GM12878 (cell line): ENCODE results near the gene TTC33. TPM values are rescaled to one million over a fixed set of nuclear protein-coding genes. Genes with fewer than 3 reads are reported as not detected.

Experiments used
- CBFB ChIP-seq: IDR thresholded peaks from 2 replicates; pipeline ENCODE4 v1.6.1; 2016; ENCODE audit warnings: antibody characterized with exemption, low read depth
- CBX5 ChIP-seq: sonication (generic); IDR thresholded peaks from 2 replicates; pipeline ENCODE4 v1.6.1; 2016; ENCODE audit warnings: low read depth, moderate library complexity, mild to moderate bottlenecking, inconsistent platforms
- EP300 ChIP-seq, 2 experiments: fragments of 150-350 bp in 1 of 2; IDR thresholded peaks; 2 replicates each; pipeline ENCODE4 v1.6.1; 2011 to 2012; ENCODE audit warnings: low read depth in 2 of 2, low read length in 2 of 2, borderline replicate concordance in 1 of 2, improper control_type of control experiment in 1 of 2, inconsistent platforms in 1 of 2; ENCODE audit not compliant: control insufficient read depth in 1 of 2
- FOS ChIP-seq: IDR thresholded peaks from 3 replicates; pipeline ENCODE4 v1.6.1; 2011; ENCODE audit warnings: borderline replicate concordance; ENCODE audit not compliant: insufficient read length; ENCODE audit errors: extremely low read depth
- FOXM1 ChIP-seq: IDR thresholded peaks from 2 replicates; pipeline ENCODE4 v1.6.1; 2012; ENCODE audit warnings: low read depth, mild to moderate bottlenecking, inconsistent platforms, low read length, moderate library complexity
- JUNB ChIP-seq: IDR thresholded peaks from 2 replicates; pipeline ENCODE4 v1.6.1; 2016; ENCODE audit warnings: antibody characterized with exemption, mild to moderate bottlenecking
- JUND ChIP-seq: IDR thresholded peaks from 2 replicates; pipeline ENCODE4 v1.6.1; 2012; ENCODE audit warnings: low read depth, mild to moderate bottlenecking, low read length, improper control_type of control experiment, moderate library complexity
- LARP7 ChIP-seq: fragments of 450-650 bp; IDR thresholded peaks from 2 replicates; pipeline ENCODE4 v1.6.1; 2017; ENCODE audit warnings: mild to moderate bottlenecking
- MEF2B ChIP-seq: fragments of 450-650 bp; IDR thresholded peaks from 2 replicates; pipeline ENCODE4 v1.6.1; 2018; ENCODE audit warnings: mild to moderate bottlenecking, moderate library complexity; ENCODE audit not compliant: partially characterized antibody, poor library complexity, severe bottlenecking
- MYB ChIP-seq: fragments of 150-350 bp; IDR thresholded peaks from 2 replicates; pipeline ENCODE4 v1.6.1; 2014; ENCODE audit warnings: mild to moderate bottlenecking, low read depth, low read length, borderline replicate concordance
- NR2C1 ChIP-seq: fragments of 450-650 bp; IDR thresholded peaks from 2 replicates; pipeline ENCODE4 v1.6.1; 2017; ENCODE audit warnings: antibody characterized with exemption, mild to moderate bottlenecking, moderate library complexity
- RAD21 ChIP-seq: IDR thresholded peaks from 2 replicates; pipeline ENCODE4 v1.6.1; 2011; ENCODE audit warnings: mild to moderate bottlenecking, low read depth, low read length, moderate library complexity; ENCODE audit not compliant: insufficient read depth
- RUNX3 ChIP-seq: IDR thresholded peaks from 2 replicates; pipeline ENCODE4 v1.6.1; 2012; ENCODE audit warnings: low read length, inconsistent platforms
- SPI1 ChIP-seq: IDR thresholded peaks from 2 replicates; pipeline ENCODE4 v1.6.1; 2011; ENCODE audit warnings: low read depth, mild to moderate bottlenecking, low read length, moderate library complexity, borderline replicate concordance; ENCODE audit not compliant: insufficient read depth
- YY1 ChIP-seq: IDR thresholded peaks from 2 replicates; pipeline ENCODE4 v1.6.1; 2011; ENCODE audit warnings: low read depth, mild to moderate bottlenecking, low read length
- ZNF24 ChIP-seq: fragments of 450-650 bp; IDR thresholded peaks from 2 replicates; pipeline ENCODE4 v1.6.1; 2017; ENCODE audit warnings: antibody characterized with exemption, mild to moderate bottlenecking
- polyA plus RNA-seq, 11 experiments: library from polyadenylated mRNA; depleted of rRNA in 4 of 11; unstranded in 6 of 11; stranded (reverse) in 5 of 11; fragments of >200 nt; fragmentation: Nextera tagmentation in 4 of 11; fragmentation: Illumina TruSeq in 1 of 11; extraction: Ambion mirVana in 4 of 11; extraction: Trizol in 1 of 11; gene quantifications; 1 replicate in 1 of 11; 2 replicates in 10 of 11; pipeline versions ENCODE4 v1.2.1 to v1.2.3, GENCODE V29; 2011 to 2016; ENCODE audit warnings: inconsistent platforms in 2 of 11, missing spikeins in 2 of 11, low read depth in 1 of 11
- total RNA-seq, 4 experiments: library from RNA; depleted of rRNA in 3 of 4; stranded (reverse); fragments of >200 nt in 3 of 4; fragmentation: Illumina TruSeq in 1 of 4; extraction: Trizol in 1 of 4; gene quantifications; 2 replicates each; pipeline versions ENCODE4 v1.2.1 to v1.2.3, GENCODE V29; 2013 to 2021
- TF ChIP-seq, protein P1 (sequence below): fragments of 450-650 bp; IDR thresholded peaks from 2 replicates; pipeline ENCODE4 v1.6.1; 2017; ENCODE audit warnings: mild to moderate bottlenecking, low read depth, inconsistent platforms; ENCODE audit not compliant: poor library complexity, severe bottlenecking
- TF ChIP-seq, protein P2 (sequence below): IDR thresholded peaks from 2 replicates; pipeline ENCODE4 v1.6.1; 2011; ENCODE audit warnings: borderline replicate concordance, low read depth, mild to moderate bottlenecking, moderate library complexity, low read length; ENCODE audit not compliant: insufficient read depth, poor library complexity, severe bottlenecking
- TF ChIP-seq, protein P3 (sequence below): fragments of 450-650 bp; IDR thresholded peaks from 2 replicates; pipeline ENCODE4 v1.6.1; 2018; ENCODE audit warnings: mild to moderate bottlenecking, low read depth, moderate library complexity; ENCODE audit not compliant: partially characterized antibody
- TF ChIP-seq, protein P4 (sequence below): IDR thresholded peaks from 2 replicates; pipeline ENCODE4 v1.6.1; 2012; ENCODE audit warnings: low read length, inconsistent platforms

The TTC33 gene
- total and polyA plus RNA-seq, 10 of the 15 experiments (the other 5 are each of a cell fraction or from before 2014, with no cell fraction given), result 7.9 to 22.3 (median 14.6) TPM

DNA sequence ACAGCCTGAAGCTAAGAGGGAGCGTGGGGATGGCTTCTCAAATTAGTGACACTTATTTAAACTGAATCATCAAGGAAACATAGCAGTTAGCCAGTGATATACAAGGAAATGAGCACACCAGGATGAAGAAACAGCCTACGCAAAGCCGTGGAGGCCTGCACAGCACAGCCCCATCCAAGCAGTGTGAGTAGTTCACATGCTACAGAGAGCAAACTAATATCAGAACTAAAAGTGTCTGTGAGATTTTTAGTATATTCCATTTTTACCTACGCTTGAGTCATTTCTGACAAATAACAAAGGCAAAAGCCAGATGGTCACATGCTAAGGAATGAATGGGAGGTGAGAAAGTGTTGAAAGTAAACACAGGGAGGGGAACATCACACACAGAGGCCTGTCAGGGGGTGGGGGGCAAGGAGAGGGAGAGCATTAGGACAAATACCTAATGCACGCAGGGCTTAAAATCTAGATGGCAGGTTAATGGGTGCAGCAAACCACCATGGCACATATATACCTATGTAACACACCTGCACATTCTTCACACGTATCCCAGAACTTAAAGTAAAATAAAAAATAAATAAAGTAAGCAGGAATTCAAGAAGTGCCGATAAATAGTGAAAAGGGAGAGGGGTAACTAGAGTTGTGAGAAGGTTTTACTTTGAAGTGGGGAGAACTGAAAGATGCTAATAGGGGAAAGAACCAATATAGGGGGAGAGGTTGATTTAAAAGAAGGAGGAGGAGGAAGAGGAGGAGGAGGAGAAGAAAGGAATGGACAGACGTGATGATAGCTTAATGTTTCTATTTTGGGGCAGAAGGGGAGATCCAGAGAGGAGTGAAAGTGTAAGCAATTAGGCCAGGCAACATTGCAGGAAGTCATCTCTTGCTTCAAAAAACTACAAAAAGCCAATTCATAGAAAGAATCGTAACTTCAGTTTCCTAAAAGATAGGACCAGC, 177.0 kb downstream of the TTC33 start (continued):
- TF ChIP-seq, protein P1, sequence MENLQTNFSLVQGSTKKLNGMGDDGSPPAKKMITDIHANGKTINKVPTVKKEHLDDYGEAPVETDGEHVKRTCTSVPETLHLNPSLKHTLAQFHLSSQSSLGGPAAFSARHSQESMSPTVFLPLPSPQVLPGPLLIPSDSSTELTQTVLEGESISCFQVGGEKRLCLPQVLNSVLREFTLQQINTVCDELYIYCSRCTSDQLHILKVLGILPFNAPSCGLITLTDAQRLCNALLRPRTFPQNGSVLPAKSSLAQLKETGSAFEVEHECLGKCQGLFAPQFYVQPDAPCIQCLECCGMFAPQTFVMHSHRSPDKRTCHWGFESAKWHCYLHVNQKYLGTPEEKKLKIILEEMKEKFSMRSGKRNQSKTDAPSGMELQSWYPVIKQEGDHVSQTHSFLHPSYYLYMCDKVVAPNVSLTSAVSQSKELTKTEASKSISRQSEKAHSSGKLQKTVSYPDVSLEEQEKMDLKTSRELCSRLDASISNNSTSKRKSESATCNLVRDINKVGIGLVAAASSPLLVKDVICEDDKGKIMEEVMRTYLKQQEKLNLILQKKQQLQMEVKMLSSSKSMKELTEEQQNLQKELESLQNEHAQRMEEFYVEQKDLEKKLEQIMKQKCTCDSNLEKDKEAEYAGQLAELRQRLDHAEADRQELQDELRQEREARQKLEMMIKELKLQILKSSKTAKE, result peak; percentile 82
- 0 out of 2 replicates have a peak, but pooled peaks have one; percentile 6 for TF ChIP-seq ZNF24
- no peak for TF ChIP-seq FOS
- TF ChIP-seq NR2C1, result no peak
- no peak for TF ChIP-seq YY1
- peak; percentile 23; the same call in 1 of the 2 replicates for TF ChIP-seq SPI1
- TF ChIP-seq FOXM1, result peak; percentile 100
- TF ChIP-seq MYB, result no peak
- TF ChIP-seq RUNX3, result peak; percentile 86
- peak; percentile 91; the same call in 1 of the 2 replicates for TF ChIP-seq CBX5
- peak; percentile 73; the same call in 1 of the 2 replicates for TF ChIP-seq CBFB
- TF ChIP-seq, protein P2, sequence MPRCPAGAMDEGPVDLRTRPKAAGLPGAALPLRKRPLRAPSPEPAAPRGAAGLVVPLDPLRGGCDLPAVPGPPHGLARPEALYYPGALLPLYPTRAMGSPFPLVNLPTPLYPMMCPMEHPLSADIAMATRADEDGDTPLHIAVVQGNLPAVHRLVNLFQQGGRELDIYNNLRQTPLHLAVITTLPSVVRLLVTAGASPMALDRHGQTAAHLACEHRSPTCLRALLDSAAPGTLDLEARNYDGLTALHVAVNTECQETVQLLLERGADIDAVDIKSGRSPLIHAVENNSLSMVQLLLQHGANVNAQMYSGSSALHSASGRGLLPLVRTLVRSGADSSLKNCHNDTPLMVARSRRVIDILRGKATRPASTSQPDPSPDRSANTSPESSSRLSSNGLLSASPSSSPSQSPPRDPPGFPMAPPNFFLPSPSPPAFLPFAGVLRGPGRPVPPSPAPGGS, result peak; percentile 91
- peak; percentile 47 to 81; a peak in 2 of 4 replicates for TF ChIP-seq EP300 (IDR thresholded peaks at IDR 0.05; ENCODE audit: borderline replicate concordance in 1 of 2, control insufficient read depth in 1 of 2, low read depth in 2 of 2, low read length in 2 of 2)
- peak; percentile 25; the same call in 1 of the 2 replicates for TF ChIP-seq RAD21
- peak; percentile 48; the same call in 1 of the 2 replicates for TF ChIP-seq LARP7
- TF ChIP-seq JUNB, result peak; percentile 99
- TF ChIP-seq, protein P3, sequence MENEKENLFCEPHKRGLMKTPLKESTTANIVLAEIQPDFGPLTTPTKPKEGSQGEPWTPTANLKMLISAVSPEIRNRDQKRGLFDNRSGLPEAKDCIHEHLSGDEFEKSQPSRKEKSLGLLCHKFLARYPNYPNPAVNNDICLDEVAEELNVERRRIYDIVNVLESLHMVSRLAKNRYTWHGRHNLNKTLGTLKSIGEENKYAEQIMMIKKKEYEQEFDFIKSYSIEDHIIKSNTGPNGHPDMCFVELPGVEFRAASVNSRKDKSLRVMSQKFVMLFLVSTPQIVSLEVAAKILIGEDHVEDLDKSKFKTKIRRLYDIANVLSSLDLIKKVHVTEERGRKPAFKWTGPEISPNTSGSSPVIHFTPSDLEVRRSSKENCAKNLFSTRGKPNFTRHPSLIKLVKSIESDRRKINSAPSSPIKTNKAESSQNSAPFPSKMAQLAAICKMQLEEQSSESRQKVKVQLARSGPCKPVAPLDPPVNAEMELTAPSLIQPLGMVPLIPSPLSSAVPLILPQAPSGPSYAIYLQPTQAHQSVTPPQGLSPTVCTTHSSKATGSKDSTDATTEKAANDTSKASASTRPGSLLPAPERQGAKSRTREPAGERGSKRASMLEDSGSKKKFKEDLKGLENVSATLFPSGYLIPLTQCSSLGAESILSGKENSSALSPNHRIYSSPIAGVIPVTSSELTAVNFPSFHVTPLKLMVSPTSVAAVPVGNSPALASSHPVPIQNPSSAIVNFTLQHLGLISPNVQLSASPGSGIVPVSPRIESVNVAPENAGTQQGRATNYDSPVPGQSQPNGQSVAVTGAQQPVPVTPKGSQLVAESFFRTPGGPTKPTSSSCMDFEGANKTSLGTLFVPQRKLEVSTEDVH, result peak; percentile 21
- peak; percentile 97 for TF ChIP-seq MEF2B
- TF ChIP-seq, protein P4, sequence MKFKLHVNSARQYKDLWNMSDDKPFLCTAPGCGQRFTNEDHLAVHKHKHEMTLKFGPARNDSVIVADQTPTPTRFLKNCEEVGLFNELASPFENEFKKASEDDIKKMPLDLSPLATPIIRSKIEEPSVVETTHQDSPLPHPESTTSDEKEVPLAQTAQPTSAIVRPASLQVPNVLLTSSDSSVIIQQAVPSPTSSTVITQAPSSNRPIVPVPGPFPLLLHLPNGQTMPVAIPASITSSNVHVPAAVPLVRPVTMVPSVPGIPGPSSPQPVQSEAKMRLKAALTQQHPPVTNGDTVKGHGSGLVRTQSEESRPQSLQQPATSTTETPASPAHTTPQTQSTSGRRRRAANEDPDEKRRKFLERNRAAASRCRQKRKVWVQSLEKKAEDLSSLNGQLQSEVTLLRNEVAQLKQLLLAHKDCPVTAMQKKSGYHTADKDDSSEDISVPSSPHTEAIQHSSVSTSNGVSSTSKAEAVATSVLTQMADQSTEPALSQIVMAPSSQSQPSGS, result peak; percentile 99
- TF ChIP-seq JUND, result peak; percentile 81; the same call in 1 of the 2 replicates
